HCT116 (cell line): ENCODE results near the gene TAS2R41. TPM values are rescaled to one million over a fixed set of nuclear protein-coding genes. Genes with fewer than 3 reads are reported as not detected.
A peak's percentile ranks its signal among the peaks of the same experiment; 100 is the strongest.
"Not testable (repeated sequence)": the region's sequence is repeated elsewhere in the genome, so short reads cannot be mapped to it uniquely, and the experiment has no call there.

Source experiments
- ATAC-seq: fragments of 200-7000 bp; cut with Tn5 transposase; 2 replicates; pipeline ENCODE4 v1.9.1; 2020; ENCODE audit warnings: mild to moderate bottlenecking, moderate library complexity
- BruUV-seq: library from RNA; stranded (reverse); fragments of 400-500 nt; replicated peaks from 2 replicates; lab custom pipeline; 2021; lab: Mats Ljungman, UMichigan
- CTCF ChIA-PET: fragments of 300-600 bp; sonication (Branson Sonifier 250); formaldehyde crosslinking; loops from one replicate; lab custom pipeline; 2021; ENCODE audit warnings: antibody characterized with exemption; lab: Charles Lee
- POLR2A ChIA-PET: fragments of 300-600, 350-600 bp; sonication (Branson Sonifier 250); formaldehyde crosslinking; loops from one replicate; lab custom pipeline; 2021; ENCODE audit warnings: antibody characterized with exemption; lab: Charles Lee
- RAD21 ChIA-PET, 2 experiments: fragments of 300-600 bp; sonication (Branson Sonifier 250); formaldehyde crosslinking; loops; one replicate each; lab custom pipeline; 2023; ENCODE audit warnings: low total read pairs in 2 of 2; ENCODE audit not compliant: uncharacterized antibody in 2 of 2, unreplicated experiment in 2 of 2, low non-redundant PET in 1 of 2; lab: Charles Lee
- DNase-seq: peaks from one replicate; pipeline ENCODE4 v3.0.0-alpha.2; 2010; ENCODE audit warnings: low read depth, low spot score
- H2AFZ ChIP-seq: fragments of 200-600 bp; shearing (Covaris generic), sonication (generic); 2 replicates; pipeline ENCODE4 v1.6.1; 2017; ENCODE audit warnings: low read depth, mixed run types, mixed read lengths, antibody characterized with exemption, low read length; ENCODE audit not compliant: poor library complexity, severe bottlenecking
- H3K27ac ChIP-seq: 2 replicates; pipeline ENCODE4 v1.5.1; 2012; ENCODE audit warnings: low read depth, low read length
- H3K27me3 ChIP-seq: fragments of 200-600 bp; sonication (generic); 2 replicates; pipeline ENCODE4 v1.6.1; 2016; ENCODE audit warnings: mixed run types, low read length, mixed read lengths; ENCODE audit not compliant: insufficient read depth
- H3K36me3 ChIP-seq, 2 experiments: fragments of 200-500 bp in 1 of 2; fragments of 200-600 bp in 1 of 2; sonication (Bioruptor generic) in 1 of 2; sonication (generic) in 1 of 2; 2 replicates each; pipeline versions ENCODE4 v1.5.1 to v1.6.1; 2014 to 2016; ENCODE audit warnings: low read length in 2 of 2, inconsistent platforms in 1 of 2, mixed read lengths in 1 of 2, mixed run types in 1 of 2; ENCODE audit not compliant: insufficient read depth in 2 of 2, control insufficient read depth in 1 of 2
- H3K4me1 ChIP-seq, 2 experiments: fragments of 200-600 bp in 1 of 2; sonication (generic) in 1 of 2; 2 replicates each; pipeline versions ENCODE4 v1.5.1 to v1.6.1; 2012 to 2017; ENCODE audit warnings: low read length in 2 of 2, inconsistent platforms in 1 of 2, mild to moderate bottlenecking in 1 of 2, mixed read lengths in 1 of 2, mixed run types in 1 of 2, moderate library complexity in 1 of 2; ENCODE audit not compliant: insufficient read depth in 2 of 2, control insufficient read depth in 1 of 2
- H3K4me2 ChIP-seq: fragments of 200-600 bp; sonication (generic); 2 replicates; pipeline ENCODE4 v1.6.1; 2017; ENCODE audit warnings: mixed run types, low read length, mixed read lengths
- H3K4me3 ChIP-seq, 2 experiments: fragments of 200-600 bp in 1 of 2; sonication (generic) in 1 of 2; replicated peaks in 1 of 2; 2 replicates each; pipeline ENCODE4 v1.5.1; 2011 to 2016; ENCODE audit warnings: low read length in 2 of 2, control low read depth in 1 of 2, low read depth in 1 of 2, mild to moderate bottlenecking in 1 of 2, mixed read lengths in 1 of 2, mixed run types in 1 of 2
- H3K79me2 ChIP-seq: fragments of 200-600 bp; sonication (generic); 2 replicates; pipeline ENCODE4 v1.6.1; 2017; ENCODE audit warnings: mild to moderate bottlenecking, mixed run types, low read length, moderate library complexity, mixed read lengths; ENCODE audit not compliant: insufficient read depth
- H3K9ac ChIP-seq: fragments of 200-600 bp; sonication (generic); 2 replicates; pipeline ENCODE4 v1.6.1; 2016; ENCODE audit warnings: low read length, mixed read lengths
- H3K9me2 ChIP-seq: fragments of 200-600 bp; sonication (generic), shearing (Covaris generic); 2 replicates; pipeline ENCODE4 v1.6.1; 2017; ENCODE audit warnings: mixed run types, mild to moderate bottlenecking, moderate library complexity; ENCODE audit not compliant: insufficient read depth
- H3K9me3 ChIP-seq, 2 experiments: fragments of 200-500 bp in 1 of 2; fragments of 200-600 bp in 1 of 2; sonication (Bioruptor generic) in 1 of 2; sonication (generic) in 1 of 2; 2 replicates each; pipeline ENCODE4 v1.6.1; 2014 to 2017; ENCODE audit warnings: low read length in 2 of 2, mixed read lengths in 2 of 2, inconsistent platforms in 1 of 2, low read depth in 1 of 2, mild to moderate bottlenecking in 1 of 2, mixed run types in 1 of 2, moderate library complexity in 1 of 2; ENCODE audit not compliant: control insufficient read depth in 1 of 2, insufficient read depth in 1 of 2
- H4K20me1 ChIP-seq: fragments of 200-600 bp; sonication (generic), shearing (Covaris generic); 2 replicates; pipeline ENCODE4 v1.6.1; 2017; ENCODE audit warnings: mixed run types, mild to moderate bottlenecking, moderate library complexity; ENCODE audit not compliant: insufficient read depth
- CEBPB ChIP-seq: IDR thresholded peaks from 2 replicates; pipeline ENCODE4 v1.6.1; 2012; ENCODE audit warnings: low read depth
- EGR1 ChIP-seq: IDR thresholded peaks from 2 replicates; pipeline ENCODE4 v1.6.1; 2012; ENCODE audit warnings: low read depth
- ELF1 ChIP-seq: IDR thresholded peaks from 2 replicates; pipeline ENCODE4 v1.6.1; 2012; ENCODE audit warnings: low read depth, borderline replicate concordance
- EZH2 ChIP-seq: fragments of 200-600 bp; sonication (generic); IDR thresholded peaks from 2 replicates; pipeline ENCODE4 v1.6.1; 2017; ENCODE audit warnings: antibody characterized with exemption, mixed run types
- EZH2phosphoT487 ChIP-seq: fragments of 200-600 bp; IDR thresholded peaks from 2 replicates; pipeline ENCODE4 v1.6.1; 2018; ENCODE audit warnings: antibody characterized with exemption, borderline replicate concordance
- FOSL1 ChIP-seq: IDR thresholded peaks from 2 replicates; pipeline ENCODE4 v1.6.1; 2012; ENCODE audit warnings: low read depth
- POLR2A ChIP-seq: IDR thresholded peaks from 2 replicates; pipeline ENCODE4 v1.7.0; 2011; ENCODE audit warnings: borderline replicate concordance; ENCODE audit not compliant: insufficient read depth, insufficient read length; ENCODE audit errors: extremely low read depth
- RAD21 ChIP-seq: IDR thresholded peaks from 2 replicates; pipeline ENCODE4 v1.6.1; 2012; ENCODE audit warnings: low read depth, mild to moderate bottlenecking
- SRF ChIP-seq: IDR thresholded peaks from 2 replicates; pipeline ENCODE4 v1.6.1; 2012; ENCODE audit warnings: low read depth
- ZBTB33 ChIP-seq: IDR thresholded peaks from 2 replicates; pipeline ENCODE4 v1.6.1; 2011; ENCODE audit warnings: mild to moderate bottlenecking, low read length, moderate library complexity; ENCODE audit not compliant: insufficient replicate concordance; ENCODE audit errors: extremely low read depth
- ZFX ChIP-seq: fragments of 450-650 bp; IDR thresholded peaks from 2 replicates; pipeline ENCODE4 v1.6.1; 2017
- ZNF274 ChIP-seq: fragments of 200-500 bp; sonication (Bioruptor generic); IDR thresholded peaks from 2 replicates; pipeline ENCODE4 v1.6.1; 2014; ENCODE audit warnings: mild to moderate bottlenecking, low read depth, low read length, inconsistent platforms
- intact Hi-C: fragments of 100-400 bp; cut with micrococcal nuclease; formaldehyde crosslinking; loops from 2 replicates; pipeline ENCODE4 v1.10.0; 2022
- total RNA-seq: library from RNA; stranded (reverse); gene quantifications from one replicate; pipeline ENCODE4 v1.2.1, GENCODE V29; 2021; ENCODE audit not compliant: unreplicated experiment

The TAS2R41 gene
- total RNA-seq, 1 experiment from 2014 or later, result not detected

GRCh38 chr7:143485500-143485899 is 7.8 kb downstream of the TAS2R41 start:
- POLR2A ChIA-PET, result no interaction called here
- TF ChIP-seq EGR1 (no peak), FOSL1 (no peak)
- no peaks in the 10 kb centered on the region for H3K9me3 ChIP-seq
- H3K9ac ChIP-seq, result no peak overlapping the region
- ATAC-seq (no peak), DNase-seq (no peak)
- no peaks in the 10 kb centered on the region for H3K27me3 ChIP-seq
- no peak overlapping the region for H3K4me2 ChIP-seq
- H2AFZ ChIP-seq, result peak overlapping the region; percentile 48
- no peaks in the 10 kb centered on the region; the same call in 1 of the 2 replicates for H3K9me2 ChIP-seq
- CTCF ChIA-PET, result no interaction called here
- intact Hi-C loops, result no loop called here
- peaks cover 0 to 5% of the 10 kb centered on the region in 2 experiments; a peak in 1 of 4 replicates for H3K4me1 ChIP-seq
- no peaks in the 10 kb centered on the region for H3K36me3 ChIP-seq
- no TSS peak for BruUV-seq
- H3K79me2 ChIP-seq, result no peaks in the 10 kb centered on the region
- RAD21 ChIA-PET, result no interaction called here
- no peak overlapping the region for H3K4me3 ChIP-seq
- no peak overlapping the region for H3K27ac ChIP-seq
- H4K20me1 ChIP-seq, result no peaks in the 10 kb centered on the region

GRCh38 chr7:143486266-143486665 is 8.6 kb downstream of the TAS2R41 start:
- H4K20me1 ChIP-seq, H3K4me1 ChIP-seq, H3K4me2 ChIP-seq, DNase-seq, H3K79me2 ChIP-seq, POLR2A ChIA-PET, H3K9me2 ChIP-seq, H3K4me3 ChIP-seq, H3K27ac ChIP-seq, H3K9me3 ChIP-seq, H2AFZ ChIP-seq, RAD21 ChIA-PET, H3K27me3 ChIP-seq, H3K36me3 ChIP-seq, ATAC-seq, CTCF ChIA-PET, BruUV-seq, intact Hi-C loops, H3K9ac ChIP-seq: not testable (repeated sequence)

GRCh38 chr7:143487061-143487460 is 9.4 kb downstream of the TAS2R41 start:
- intact Hi-C loops, result no loop called here
- BruUV-seq, result no TSS peak
- H3K9me3 ChIP-seq, result no peaks in the 10 kb centered on the region
- H3K9ac ChIP-seq, result no peak overlapping the region
- RAD21 ChIA-PET, result no interaction called here
- CTCF ChIA-PET, result no interaction called here
- peak overlapping the region; percentile 27 for H2AFZ ChIP-seq
- no peak overlapping the region for H3K27ac ChIP-seq
- no peaks in the 10 kb centered on the region for H3K27me3 ChIP-seq
- POLR2A ChIA-PET, result no interaction called here
- DNase-seq (no peak), ATAC-seq (no peak)
- no peaks in the 10 kb centered on the region for H3K36me3 ChIP-seq
- no peak overlapping the region for H3K4me3 ChIP-seq
- no peaks in the 10 kb centered on the region for H4K20me1 ChIP-seq
- no peaks in the 10 kb centered on the region for H3K9me2 ChIP-seq
- no peak overlapping the region for H3K4me2 ChIP-seq
- H3K4me1 ChIP-seq, result peaks cover 5 to 12% of the 10 kb centered on the region in 2 experiments; a peak in 3 of 4 replicates
- no peaks in the 10 kb centered on the region for H3K79me2 ChIP-seq
- TF ChIP-seq ZFX (no peak), ELF1 (no peak), RAD21 (no peak), EGR1 (no peak), POLR2A (no peak), EZH2phosphoT487 (no peak), SRF (no peak), ZBTB33 (no peak), ZNF274 (no peak), EZH2 (no peak), CEBPB (no peak)
